AG04450 (cell line): ENCODE measurements around the gene PACSIN2. TPM values are rescaled to one million over a fixed set of nuclear protein-coding genes. Genes with fewer than 3 reads are reported as not detected.

Experiments
- CTCF ChIA-PET: fragments of 300-600, 350-600 bp; formaldehyde crosslinking; extraction: SDS; loops from one replicate; lab custom pipeline; 2022; ENCODE audit warnings: antibody characterized with exemption, inconsistent platforms; lab: Charles Lee
- POLR2A ChIA-PET: fragments of 350-600 bp; formaldehyde crosslinking; extraction: SDS; loops from one replicate; lab custom pipeline; 2021; ENCODE audit warnings: antibody characterized with exemption, inconsistent platforms; lab: Yijun Ruan, JAX
- DNase-seq: peaks from one replicate; pipeline ENCODE4 v3.0.0-alpha.2; 2011; ENCODE audit warnings: low read depth, low spot score
- H3K27ac ChIP-seq: one replicate; pipeline ENCODE4 v1.5.1; 2012; ENCODE audit warnings: low read depth, low read length, control low read depth
- H3K27me3 ChIP-seq: one replicate; pipeline ENCODE4 v1.6.0; 2012; ENCODE audit warnings: low read length; ENCODE audit not compliant: control insufficient read depth, insufficient read depth
- H3K4me3 ChIP-seq: 2 replicates; pipeline ENCODE4 v1.5.1; 2011; ENCODE audit warnings: mild to moderate bottlenecking, low read depth, low read length, control low read depth
- H3K9me3 ChIP-seq: 2 replicates; pipeline ENCODE4 v1.5.1; 2012; ENCODE audit warnings: low read length; ENCODE audit not compliant: control insufficient read depth, insufficient read depth
- CTCF ChIP-seq: IDR thresholded peaks from 2 replicates; pipeline ENCODE4 v1.5.1; 2011; ENCODE audit warnings: low read depth, low read length, control low read depth, inconsistent platforms
- polyA plus RNA-seq: library from polyadenylated mRNA; depleted of rRNA; stranded (reverse); fragments of >200 nt; gene quantifications from 2 replicates; pipeline ENCODE4 v1.2.3, GENCODE V29; 2011

PACSIN2 gene
- polyA plus RNA-seq, 1 experiment, result 59.6 TPM

DNA sequence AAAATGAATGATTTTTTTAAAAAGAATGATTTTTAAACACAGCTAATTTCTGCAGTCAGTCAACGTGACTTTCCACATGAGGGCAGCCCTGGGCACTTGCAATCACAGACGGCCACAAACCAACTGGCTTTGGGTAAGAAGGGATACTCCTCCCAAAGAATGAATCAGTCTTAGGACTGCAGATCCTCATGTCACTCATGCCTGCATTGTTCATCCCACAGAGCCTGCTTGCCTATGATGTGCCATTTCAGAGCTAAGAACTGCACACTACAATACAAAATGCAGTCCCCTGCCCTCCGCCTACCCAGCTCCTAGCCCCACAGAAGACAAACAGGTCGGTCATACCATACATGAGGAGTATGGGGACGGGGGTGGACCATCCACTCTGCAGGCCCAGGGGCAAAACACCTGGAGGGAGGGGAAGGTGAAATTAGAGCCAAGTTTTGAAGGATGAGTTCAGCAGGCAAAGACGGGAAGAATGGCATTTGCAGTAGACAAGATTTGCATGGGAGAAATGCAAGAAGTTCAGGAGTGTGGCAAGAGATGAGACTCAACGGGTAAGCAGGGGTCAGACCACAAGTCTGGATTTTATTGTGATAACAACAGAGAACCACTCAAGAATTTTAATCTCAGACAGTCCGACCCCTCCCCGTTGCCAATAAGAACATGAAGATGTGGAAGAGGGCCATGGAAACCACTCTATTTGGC, 24.7 kb downstream of the PACSIN2 start:
- TF ChIP-seq CTCF, result peak; percentile 47
- ChIA-PET CTCF (interaction anchor here (0.5 to 2.6 kb wide), 6 partner anchors 24 to 72 kb away, joined by 3 to 15 read pairs (median 4); partner anchors contain the start of gene PACSIN2), POLR2A (interaction anchor here (1.0 to 2.1 kb wide), 3 partner anchors 11 to 88 kb away, joined by 4 to 19 read pairs (median 5); partner anchors contain the start of gene PACSIN2)
- H3K9me3 ChIP-seq, result no peaks in the 10 kb centered on the region
- no peaks in the 10 kb centered on the region for H3K27me3 ChIP-seq
- H3K27ac ChIP-seq, result peak overlapping the region; percentile 57
- H3K4me3 ChIP-seq, result no peak overlapping the region
- no peak for DNase-seq

GRCh38 chr22:42986115-42986514, 28.8 kb downstream of the PACSIN2 start:
- TF ChIP-seq CTCF, result no peak
- no peak for DNase-seq
- no peaks in the 10 kb centered on the region for H3K27me3 ChIP-seq
- no peaks in the 10 kb centered on the region for H3K9me3 ChIP-seq
- H3K4me3 ChIP-seq, result no peak overlapping the region
- H3K27ac ChIP-seq, result no peak overlapping the region
- ChIA-PET POLR2A (no interaction called here), CTCF (no interaction called here)

GRCh38 chr22:42985531-42985905, 29.4 kb downstream of the PACSIN2 start:
- Histone ChIP-seq H3K4me3 (no peak overlapping the region), H3K27me3 (no peaks in the 10 kb centered on the region), H3K27ac (no peak overlapping the region), H3K9me3 (no peaks in the 10 kb centered on the region)
- no peak for DNase-seq
- no peak for TF ChIP-seq CTCF
- ChIA-PET POLR2A (no interaction called here), CTCF (no interaction called here)

GRCh38 chr22:42984814-42985530, 30.0 kb downstream of the PACSIN2 start:
- H3K4me3 ChIP-seq, result no peak overlapping the region
- no peaks in the 10 kb centered on the region for H3K9me3 ChIP-seq
- peak overlapping the region; percentile 11 for H3K27ac ChIP-seq
- ChIA-PET POLR2A (interaction anchor here (1.5 kb wide), 1 partner anchor 10 kb away, joined by 3 read pairs; no protein-coding TSS in a partner anchor), CTCF (no interaction called here)
- DNase-seq, result no peak
- H3K27me3 ChIP-seq, result no peaks in the 10 kb centered on the region
- no peak for TF ChIP-seq CTCF

GRCh38 chr22:42984397-42984796, 30.6 kb downstream of the PACSIN2 start:
- H3K9me3 ChIP-seq, result no peaks in the 10 kb centered on the region
- no peak overlapping the region for H3K4me3 ChIP-seq
- POLR2A ChIA-PET, result interaction anchor here (1.5 kb wide), 1 partner anchor 11 kb away, joined by 3 read pairs; no protein-coding TSS in a partner anchor
- TF ChIP-seq CTCF, result no peak
- CTCF ChIA-PET, result no interaction called here
- H3K27me3 ChIP-seq, result no peaks in the 10 kb centered on the region
- H3K27ac ChIP-seq, result no peak overlapping the region
- DNase-seq, result no peak
